Gastroesophageal sphincter (tissue), 3 donors: ENCODE measurements around the gene ZNF521.

Experiments used
- CTCF ChIP-seq, 4 experiments: fragments of 200-600 bp in 2 of 4; fragments of 450-650 bp in 2 of 4; sonication (generic) in 1 of 4; IDR thresholded peaks; one replicate each; pipeline ENCODE4 v1.5.1; 2017 to 2019; ENCODE audit warnings: antibody characterized with exemption in 4 of 4, mild to moderate bottlenecking in 2 of 4, moderate library complexity in 2 of 4
- EP300 ChIP-seq: sonication (generic); formaldehyde crosslinking; IDR thresholded peaks from one replicate; pipeline ENCODE4 v1.6.1; 2017; ENCODE audit warnings: antibody characterized with exemption, mild to moderate bottlenecking
- POLR2A ChIP-seq, 2 donors: fragments of 450-650 bp; IDR thresholded peaks; one replicate each; pipeline ENCODE4 v1.6.1; 2017; ENCODE audit warnings: antibody characterized with exemption in 2 of 2, mild to moderate bottlenecking in 2 of 2, moderate library complexity in 1 of 2
- POLR2AphosphoS5 ChIP-seq: sonication (generic); formaldehyde crosslinking; IDR thresholded peaks from one replicate; pipeline ENCODE4 v1.6.1; 2017; ENCODE audit warnings: antibody characterized with exemption

GRCh38 chr18:25373432-25374179, 21.6 kb upstream of the ZNF521 start:
- no peak for TF ChIP-seq POLR2A (IDR thresholded peaks at IDR 0.05)
- no peak for TF ChIP-seq CTCF (IDR thresholded peaks at IDR 0.05)
- no peak for TF ChIP-seq POLR2AphosphoS5
- no peak for TF ChIP-seq EP300
